Heart left ventricle (tissue), 13 donors: Measurements from ENCODE around the gene CFAP97D2.

Experiments used
- CTCF ChIP-seq, 12 donors: fragments of 200-600 bp; sonication (generic) in 4 of 12; IDR thresholded peaks; one replicate each; pipeline versions ENCODE4 v1.5.0 to v1.8.0; 2018 to 2022; ENCODE audit warnings: antibody characterized with exemption in 12 of 12, mild to moderate bottlenecking in 5 of 12
- POLR2A ChIP-seq, 2 donors: fragments of 450-650 bp; IDR thresholded peaks; one replicate each; pipeline ENCODE4 v1.6.1; 2017; ENCODE audit warnings: antibody characterized with exemption in 2 of 2, mild to moderate bottlenecking in 2 of 2, moderate library complexity in 2 of 2
- donor health status: ischemic (EF 13 %, LVEDD 7.1; RV severe dilation, severe dysfunction).
- donor health status: DM: no; HTN: yes; CAD: no.
- donor health status: DM: no; HTN: no; CAD: no.
- donor health status: ischemic (EF 25% LVEDD 6.9; RV normal size, moderate dysfunction).
- donor health status: ischemic (EF 25% LVEDD 5.7; RV mildly dilated, moderate dysfunction).
- donor health status: ischemic (EF 35%, LVEDD 5.7; RV mildly dilated, moderate dysfunction).
- donor health status: nonischemic (EF 11% LVEDD 7.7; RV severe dilation, severe dysfunction).
- donor health status: DM: yes; HTN: yes; CAD: no.
- donor health status: PGD.
- donor health status: ischemic (EF 29% LVEDD 5.4; RV normal size, mild dysfunction).
- donor health status: nonischemic (EF 23%, LVEDD 6.1; RV moderate dilation, normal function).

GRCh38 chr13:114230575-114230974 lies 51.5 kb downstream of the CFAP97D2 start:
- TF ChIP-seq POLR2A (IDR thresholded peaks at IDR 0.05) = no peak
- no peak for TF ChIP-seq CTCF (IDR thresholded peaks at IDR 0.05)
